Osteocyte (in vitro differentiated cells): Measurements from ENCODE around the gene DAZAP1. TPM values are rescaled to one million over a fixed set of nuclear protein-coding genes. Genes with fewer than 3 reads are reported as not detected.

Experiments
- DNase-seq: peaks from one replicate; pipeline ENCODE4 v3.0.0; 2021; ENCODE audit warnings: mixed read lengths; ENCODE audit not compliant: unreplicated experiment; ENCODE audit errors: extremely low spot score
- H3K27ac Mint-ChIP-seq: one replicate; pipeline ENCODE4 v1.8.0; 2021; ENCODE audit warnings: mild to moderate bottlenecking, mixed read lengths; ENCODE audit not compliant: unreplicated experiment
- H3K27me3 Mint-ChIP-seq: one replicate; pipeline ENCODE4 v1.8.0; 2021; ENCODE audit warnings: mixed read lengths; ENCODE audit not compliant: unreplicated experiment
- H3K36me3 Mint-ChIP-seq: one replicate; pipeline ENCODE4 v1.8.0; 2021; ENCODE audit warnings: mixed read lengths; ENCODE audit not compliant: unreplicated experiment
- H3K4me1 Mint-ChIP-seq: one replicate; pipeline ENCODE4 v1.8.0; 2021; ENCODE audit warnings: mixed read lengths; ENCODE audit not compliant: unreplicated experiment
- H3K4me3 Mint-ChIP-seq: one replicate; pipeline ENCODE4 v1.8.0; 2021; ENCODE audit warnings: mild to moderate bottlenecking, moderate library complexity, mixed read lengths; ENCODE audit not compliant: unreplicated experiment
- H3K9me3 Mint-ChIP-seq: one replicate; pipeline ENCODE4 v1.8.0; 2021; ENCODE audit warnings: mixed read lengths; ENCODE audit not compliant: unreplicated experiment
- CTCF ChIP-seq: fragments of 200-600 bp; sonication (generic); IDR thresholded peaks from 2 replicates; pipeline ENCODE4 v1.5.0; 2021; ENCODE audit warnings: antibody characterized with exemption, mild to moderate bottlenecking, moderate library complexity
- total RNA-seq: library from RNA; stranded (reverse); gene quantifications from 2 replicates; pipeline ENCODE4 v1.2.1, GENCODE V29; 2021

DAZAP1 gene
- total RNA-seq, 1 donor from 2014 or later: 101 TPM

GRCh38 chr19:1399079-1399478, 8.3 kb upstream of the DAZAP1 start:
- Mint-ChIP-seq H3K4me3 (no peak overlapping the region), H3K4me1 (peaks cover 16% of the 10 kb centered on the region), H3K27ac (no peak overlapping the region), H3K36me3 (peaks cover 2% of the 10 kb centered on the region), H3K27me3 (no peaks in the 10 kb centered on the region), H3K9me3 (no peaks in the 10 kb centered on the region)
- no peak for TF ChIP-seq CTCF
- DNase-seq: no peak

- no peak for TF ChIP-seq CTCF
- peaks cover 16% of the 10 kb centered on the region for H3K4me1 Mint-ChIP-seq
- H3K4me3 Mint-ChIP-seq: no peak overlapping the region
- H3K27ac Mint-ChIP-seq: no peak overlapping the region
- no peaks in the 10 kb centered on the region for H3K9me3 Mint-ChIP-seq
- no peak for DNase-seq
- H3K36me3 Mint-ChIP-seq: peaks cover 2% of the 10 kb centered on the region
- H3K27me3 Mint-ChIP-seq: no peaks in the 10 kb centered on the region
Measured at GRCh38 chr19:1399745-1400144, 7.6 kb upstream of the DAZAP1 start.

GRCh38 chr19:1400281-1401137, 6.9 kb upstream of the DAZAP1 start:
- H3K9me3 Mint-ChIP-seq: no peaks in the 10 kb centered on the region
- H3K36me3 Mint-ChIP-seq: peaks cover 2% of the 10 kb centered on the region
- peak overlapping the region; percentile 70 for H3K4me3 Mint-ChIP-seq
- DNase-seq: no peak
- H3K27ac Mint-ChIP-seq: no peak overlapping the region
- H3K27me3 Mint-ChIP-seq: no peaks in the 10 kb centered on the region
- H3K4me1 Mint-ChIP-seq: peaks cover 16% of the 10 kb centered on the region
- no peak for TF ChIP-seq CTCF

- Mint-ChIP-seq H3K9me3 (no peaks in the 10 kb centered on the region), H3K27ac (no peak within 1 kb of the TSS), H3K27me3 (no peaks in the 10 kb centered on the region), H3K4me3 (peak within 1 kb of the TSS; percentile 70), H3K36me3 (peaks cover 2% of the 10 kb centered on the region), H3K4me1 (peaks cover 15% of the 10 kb centered on the region)
- TF ChIP-seq CTCF: peak; percentile 68
- DNase-seq: no peak
Measured at GRCh38 chr19:1401138-1401888, 6.1 kb upstream of the DAZAP1 start, which contains the start of gene GAMT. Gene GAMT (minus strand): TSS chr19:1401542. CDS start chr19:1401476, 66 bp downstream.

- H3K4me3 Mint-ChIP-seq: peak overlapping the region; percentile 64
- no peaks in the 10 kb centered on the region for H3K9me3 Mint-ChIP-seq
- DNase-seq: no peak
- no peaks in the 10 kb centered on the region for H3K27me3 Mint-ChIP-seq
- peaks cover 19% of the 10 kb centered on the region for H3K4me1 Mint-ChIP-seq
- peaks cover 2% of the 10 kb centered on the region for H3K36me3 Mint-ChIP-seq
- H3K27ac Mint-ChIP-seq: no peak overlapping the region
- TF ChIP-seq CTCF: no peak
Measured at GRCh38 chr19:1401889-1402217, 5.5 kb upstream of the DAZAP1 start.
